ENCODE results near the gene PSMA4. TPM values are rescaled to one million over a fixed set of nuclear protein-coding genes. Genes with fewer than 3 reads are reported as not detected.

The PSMA4 gene
- total RNA-seq, result 109 and 183 TPM in 2 replicates

DNA sequence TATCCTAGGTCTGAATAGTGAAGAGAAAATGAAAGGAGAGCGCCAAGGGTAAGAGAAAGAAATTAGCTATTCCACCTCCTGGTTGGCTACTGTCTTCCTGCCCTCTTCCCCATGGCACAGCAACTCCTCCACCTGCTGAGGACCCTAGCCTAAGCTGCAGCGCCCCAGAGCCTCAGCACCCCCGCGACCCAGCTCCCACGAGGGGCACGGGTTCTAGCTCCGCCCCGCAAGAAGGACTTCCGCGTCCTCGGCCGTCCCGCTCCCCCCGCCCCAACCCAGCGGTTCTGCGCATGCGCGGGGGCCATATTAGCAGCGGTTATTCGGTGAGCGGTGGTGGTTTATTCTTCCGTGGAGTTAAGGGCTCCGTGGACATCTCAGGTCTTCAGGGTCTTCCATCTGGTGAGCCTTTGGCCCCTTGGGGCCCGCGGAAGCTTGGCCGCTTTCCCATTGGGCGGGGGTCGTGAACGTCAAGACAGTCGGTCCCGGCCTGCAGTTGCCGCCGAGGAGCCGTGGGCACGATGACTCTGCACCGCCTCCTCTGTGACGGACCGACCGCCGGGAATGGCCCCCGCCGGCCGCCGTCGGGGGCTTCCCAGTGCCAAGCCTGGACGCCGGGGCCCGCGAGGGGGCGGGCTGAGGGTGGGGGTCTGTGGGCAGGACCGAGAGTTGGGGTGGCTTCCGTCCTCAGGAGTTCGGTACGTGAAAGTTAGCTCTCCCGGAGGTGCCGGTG lies at the start of gene PSMA4:
TSS of gene PSMA4 (plus strand) at position 304 of the 730 bp plus-strand sequence. CDS start 1,484 bp downstream, outside the sequence.

DNA sequence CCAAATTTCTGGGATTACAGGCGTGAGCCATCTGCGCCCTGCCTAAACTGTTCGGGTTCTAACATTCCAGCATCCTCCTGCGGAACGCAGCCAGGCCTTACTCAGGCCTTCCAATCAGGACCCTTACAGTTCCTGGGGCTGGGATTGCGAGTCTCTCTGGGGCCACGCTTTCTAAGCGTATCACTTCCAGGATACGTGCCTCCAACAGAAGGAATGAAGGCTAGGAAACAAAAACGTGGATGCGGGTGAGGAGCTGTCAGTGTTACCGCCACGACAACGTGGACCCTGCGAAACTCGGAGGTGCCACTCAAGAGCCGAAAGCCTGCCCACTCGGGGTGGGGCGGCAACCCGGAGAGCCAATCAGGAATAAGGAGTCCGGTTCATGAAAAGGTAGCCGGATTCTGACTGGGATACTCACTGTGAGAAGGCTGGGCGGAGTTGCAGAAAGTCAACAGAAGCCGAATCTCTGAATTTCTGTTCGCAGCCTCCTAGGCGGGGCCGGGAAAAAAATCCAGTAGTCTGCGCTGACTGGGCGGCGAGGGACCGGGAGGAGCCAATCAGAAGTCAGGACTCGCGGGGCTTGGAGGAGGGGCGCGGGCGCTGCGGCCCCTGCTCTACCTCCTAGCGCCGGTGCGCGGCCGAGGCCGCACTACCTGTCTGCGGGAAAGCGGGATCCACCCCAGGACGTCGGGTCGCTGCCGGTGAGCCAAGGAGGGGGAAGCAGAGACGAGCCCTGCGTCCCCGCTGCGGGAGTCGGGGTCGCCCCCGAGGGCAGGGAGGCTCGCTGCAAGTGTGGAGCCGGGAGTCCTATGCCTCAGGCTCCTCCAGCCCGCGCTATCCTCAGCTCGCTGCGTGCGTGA lies 33.0 kb upstream of the PSMA4 start, which contains the start of gene HYKK:
TSS of gene HYKK (plus strand) at position 607 of the 860 bp plus-strand sequence. CDS start 5,512 bp downstream, outside the sequence.

DNA sequence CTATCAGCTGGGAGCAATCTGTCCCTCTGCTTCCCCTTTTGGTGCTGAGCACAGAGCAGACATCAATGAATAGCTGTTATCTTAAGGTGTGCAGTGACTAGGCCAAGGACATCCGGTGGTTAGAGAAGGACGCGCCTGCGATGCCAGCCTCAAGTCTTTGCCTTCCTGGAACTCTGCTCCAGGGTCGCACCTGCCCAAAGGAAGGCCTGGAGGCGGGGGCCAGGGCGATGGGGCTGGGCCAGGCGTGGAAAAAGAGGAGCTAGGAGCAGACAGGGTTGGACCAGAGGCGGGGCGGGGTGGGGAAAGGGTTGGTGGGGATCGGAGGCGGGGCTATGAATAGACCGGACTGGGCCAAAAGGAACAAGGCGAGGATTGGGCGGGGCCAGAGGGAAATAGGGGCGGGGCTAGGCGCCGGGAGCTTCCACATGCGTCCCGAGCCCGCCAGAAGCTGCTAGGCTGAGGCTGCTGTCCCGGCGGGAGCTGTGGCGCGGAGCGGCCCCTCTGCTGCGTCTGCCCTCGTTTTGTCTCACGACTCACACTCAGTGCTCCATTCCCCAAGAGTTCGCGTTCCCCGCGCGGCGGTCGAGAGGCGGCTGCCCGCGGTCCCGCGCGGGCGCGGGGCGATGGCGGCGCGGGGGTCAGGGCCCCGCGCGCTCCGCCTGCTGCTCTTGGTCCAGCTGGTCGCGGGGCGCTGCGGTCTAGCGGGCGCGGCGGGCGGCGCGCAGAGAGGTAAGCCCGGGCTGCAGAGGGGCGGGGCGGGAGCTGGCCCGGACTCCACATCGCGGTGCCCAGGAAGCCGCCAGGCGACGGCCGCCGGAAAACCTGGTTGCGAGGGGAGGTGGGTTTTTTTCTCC lies 25.1 kb downstream of the PSMA4 start, which contains the start of gene CHRNA5:
TSS of gene CHRNA5 (plus strand) at position 424 of the 854 bp plus-strand sequence. CDS start at position 624, 200 bp downstream.

Other genes with a start within 250 kb of the PSMA4 start
- 68.7 and 71.1 TPM in 2 replicates for gene SKIC8, start 240.8 kb upstream of the PSMA4 start, total RNA-seq
- not detected in 2 replicates for gene CRABP1, start 200.1 kb upstream of the PSMA4 start, total RNA-seq
- gene IREB2, start 102.2 kb upstream of the PSMA4 start, total RNA-seq, result 11.2 and 28.2 TPM in 2 replicates
- gene HYKK, start 32.9 kb upstream of the PSMA4 start, total RNA-seq, result 1.6 and 1.8 TPM in 2 replicates
- 0.49 TPM in 1 of 2 replicates, not detected in the other for gene CHRNA5, start 25.1 kb downstream of the PSMA4 start, total RNA-seq
- not detected in 2 replicates for gene CHRNA3, start 80.6 kb downstream of the PSMA4 start, total RNA-seq
- not detected in 2 replicates for gene CHRNB4, start 100.8 kb downstream of the PSMA4 start, total RNA-seq